ENCODE results near the gene LGMN. TPM values are rescaled to one million over a fixed set of nuclear protein-coding genes. Genes with fewer than 3 reads are reported as not detected.
"Not testable (repeated sequence)": the region's sequence is repeated elsewhere in the genome, so short reads cannot be mapped to it uniquely, and the experiment has no call there.

The LGMN gene
- total RNA-seq, 2 experiments from 2014 or later, result 2.1 to 2.3 TPM

- ATAC-seq, result peak; percentile 93
- TF ChIP-seq CTCF (IDR thresholded peaks at IDR 0.05), result peak; percentile 79
- H3K4me1 Mint-ChIP-seq (ENCODE audit: low read depth); H3K27me3 Mint-ChIP-seq; H3K27ac Mint-ChIP-seq; H3K4me3 Mint-ChIP-seq; H3K9me3 Mint-ChIP-seq; H3K36me3 Mint-ChIP-seq (ENCODE audit: low read depth): not testable (repeated sequence)
- ChIA-PET CTCF (interaction anchor here (0.7 to 9.3 kb wide), 14 partner anchors 9 to 206 kb away, joined by 3 to 100 read pairs (median 4); partner anchors contain the start of gene LGMN), POLR2A (interaction anchor here (1.1 to 1.5 kb wide), 2 partner anchors 18 to 66 kb away, joined by 3 to 4 read pairs; no protein-coding TSS in a partner anchor)
- peak; percentile 95 for DNase-seq
- intact Hi-C loops (cut with micrococcal nuclease), result loop anchor here (1.0 kb wide), 1 partner anchor 68 kb away; no protein-coding TSS in a partner anchor
Measured at GRCh38 chr14:92714739-92715307, 33.6 kb downstream of the LGMN start.

GRCh38 chr14:92712654-92713051 is 35.8 kb downstream of the LGMN start:
- ChIA-PET CTCF (interaction anchor here (0.8 to 9.3 kb wide), 7 partner anchors 14 to 85 kb away, joined by 3 to 100 read pairs (median 5); no protein-coding TSS in a partner anchor), POLR2A (interaction anchor here (0.7 kb wide), 1 partner anchor 315 kb away, joined by 4 read pairs; no protein-coding TSS in a partner anchor)
- DNase-seq (no peak), ATAC-seq (no peak)
- no peak for TF ChIP-seq CTCF (IDR thresholded peaks at IDR 0.05)
- no peaks in the 10 kb centered on the region for H3K27me3 Mint-ChIP-seq
- H3K27ac Mint-ChIP-seq, result no peak overlapping the region
- no peaks in the 10 kb centered on the region for H3K36me3 Mint-ChIP-seq (ENCODE audit: low read depth)
- no peak overlapping the region for H3K4me3 Mint-ChIP-seq
- intact Hi-C loops (cut with micrococcal nuclease), result no loop called here
- H3K4me1 Mint-ChIP-seq (ENCODE audit: low read depth), result no peaks in the 10 kb centered on the region
- H3K9me3 Mint-ChIP-seq, result no peaks in the 10 kb centered on the region

GRCh38 chr14:92711976-92712653 is 36.3 kb downstream of the LGMN start:
- H3K9me3 Mint-ChIP-seq, result no peaks in the 10 kb centered on the region

GRCh38 chr14:92710001-92710341 is 38.5 kb downstream of the LGMN start:
- H3K9me3 Mint-ChIP-seq, result no peaks in the 10 kb centered on the region
- no peak overlapping the region for H3K4me3 Mint-ChIP-seq
- no peaks in the 10 kb centered on the region for H3K36me3 Mint-ChIP-seq (ENCODE audit: low read depth)
- POLR2A ChIA-PET, result no interaction called here
- no peak overlapping the region for H3K27ac Mint-ChIP-seq
- CTCF ChIA-PET, result interaction anchor here (0.6 to 9.3 kb wide), 4 partner anchors 19 to 71 kb away, joined by 4 to 100 read pairs (median 4); no protein-coding TSS in a partner anchor
- intact Hi-C loops (cut with micrococcal nuclease), result no loop called here
- no peak for DNase-seq
- no peak for TF ChIP-seq CTCF (IDR thresholded peaks at IDR 0.05)
- no peaks in the 10 kb centered on the region for H3K4me1 Mint-ChIP-seq (ENCODE audit: low read depth)
- no peaks in the 10 kb centered on the region for H3K27me3 Mint-ChIP-seq
- no peak for ATAC-seq

More at GRCh38 chr14:92711976-92712653, 36.3 kb downstream of the LGMN start:
- no peak for DNase-seq
- Mint-ChIP-seq H3K27ac (no peak overlapping the region), H3K36me3 (ENCODE audit: low read depth) (no peaks in the 10 kb centered on the region), H3K27me3 (no peaks in the 10 kb centered on the region), H3K4me3 (no peak overlapping the region), H3K4me1 (ENCODE audit: low read depth) (no peaks in the 10 kb centered on the region)
- POLR2A ChIA-PET, result no interaction called here
- intact Hi-C loops (cut with micrococcal nuclease), result no loop called here
- ATAC-seq, result no peak
- TF ChIP-seq CTCF (IDR thresholded peaks at IDR 0.05), result no peak
- CTCF ChIA-PET, result interaction anchor here (0.8 to 9.3 kb wide), 7 partner anchors 13 to 85 kb away, joined by 3 to 100 read pairs (median 5); no protein-coding TSS in a partner anchor

All from activated CD8-positive, alpha-beta T cell treated with anti-CD3 and anti-CD28 coated beads for 36 hours (primary cell).